HepG2 (cell line): ENCODE results near the gene SGMS1. TPM values are rescaled to one million over a fixed set of nuclear protein-coding genes. Genes with fewer than 3 reads are reported as not detected.

Experiments
- ATF7-NPFF ChIP-seq: sonication (generic); formaldehyde crosslinking; IDR thresholded peaks from 2 replicates; pipeline ENCODE4 v1.8.1; 2023; ENCODE audit warnings: mild to moderate bottlenecking, low read depth, missing genetic modification reagents, moderate library complexity
- DNMT3B ChIP-seq: conservative IDR thresholded peaks from 2 replicates; pipeline ENCODE4 v1.6.1; 2016; ENCODE audit warnings: missing biosample characterization, control low read depth
- FOXP4 ChIP-seq: sonication (generic); formaldehyde crosslinking; IDR thresholded peaks from 2 replicates; pipeline ENCODE4 v1.4.0; 2020; ENCODE audit warnings: missing genetic modification reagents
- KLF15 ChIP-seq: sonication (generic); formaldehyde crosslinking; IDR thresholded peaks from 2 replicates; pipeline ENCODE4 v1.8.1; 2023; ENCODE audit warnings: borderline replicate concordance, mild to moderate bottlenecking, inconsistent platforms, missing genetic modification reagents, mixed read lengths
- NFAT5 ChIP-seq: sonication (generic); formaldehyde crosslinking; IDR thresholded peaks from 2 replicates; pipeline ENCODE4 v1.4.0; 2020; ENCODE audit warnings: missing genetic modification reagents
- RBFOX2 ChIP-seq: fragments of 200-400 bp; formaldehyde crosslinking; IDR thresholded peaks from 2 replicates; pipeline ENCODE4 v1.6.1; 2017; ENCODE audit warnings: low read depth, mild to moderate bottlenecking, low read length
- RCOR2 ChIP-seq: IDR thresholded peaks from 2 replicates; pipeline ENCODE4 v1.6.1; 2016; ENCODE audit warnings: missing biosample characterization, missing genetic modification reagents
- TEAD2 ChIP-seq: sonication (generic); formaldehyde crosslinking; IDR thresholded peaks from 2 replicates; pipeline ENCODE4 v1.9.0; 2021; ENCODE audit warnings: missing genetic modification reagents
- WIZ ChIP-seq: sonication (generic); formaldehyde crosslinking; IDR thresholded peaks from 2 replicates; pipeline ENCODE4 v1.5.1; 2020; ENCODE audit warnings: mild to moderate bottlenecking, missing genetic modification reagents
- XRCC5 ChIP-seq: fragments of 200-400 bp; formaldehyde crosslinking; optimal IDR thresholded peaks from 2 replicates; pipeline ENCODE3; 2017; ENCODE audit warnings: mild to moderate bottlenecking, low read length
- ZBTB14 ChIP-seq: sonication (generic); formaldehyde crosslinking; IDR thresholded peaks from 2 replicates; pipeline ENCODE4 v1.4.0; 2020; ENCODE audit warnings: missing genetic modification reagents
- ZBTB21 ChIP-seq: sonication (generic); formaldehyde crosslinking; IDR thresholded peaks from 2 replicates; pipeline ENCODE4 v1.4.0; 2020; ENCODE audit warnings: missing genetic modification reagents
- ZNF276 ChIP-seq: sonication (generic); formaldehyde crosslinking; IDR thresholded peaks from 2 replicates; pipeline ENCODE4 v1.4.0; 2020; ENCODE audit warnings: mild to moderate bottlenecking, low read depth, missing genetic modification reagents
- ZNF354B ChIP-seq: sonication (generic); formaldehyde crosslinking; IDR thresholded peaks from 2 replicates; pipeline ENCODE4 v1.8.0; 2022; ENCODE audit warnings: mild to moderate bottlenecking, missing genetic modification reagents
- ZNF430 ChIP-seq: sonication (generic); formaldehyde crosslinking; IDR thresholded peaks from 2 replicates; pipeline ENCODE4 v1.9.0; 2021; ENCODE audit warnings: mild to moderate bottlenecking, missing genetic modification reagents
- ZNF549 ChIP-seq: sonication (generic); formaldehyde crosslinking; IDR thresholded peaks from 2 replicates; pipeline ENCODE4 v1.5.0; 2020; ENCODE audit warnings: missing genetic modification reagents
- ZNF558 ChIP-seq: sonication (generic); formaldehyde crosslinking; IDR thresholded peaks from 2 replicates; pipeline ENCODE4 v1.9.0; 2022; ENCODE audit warnings: mild to moderate bottlenecking, missing genetic modification reagents, borderline replicate concordance
- ZNF629 ChIP-seq: sonication (generic); formaldehyde crosslinking; conservative IDR thresholded peaks from 2 replicates; pipeline ENCODE4 v1.5.0; 2020; ENCODE audit warnings: missing genetic modification reagents
- ZNF749 ChIP-seq: sonication (generic); formaldehyde crosslinking; IDR thresholded peaks from 2 replicates; pipeline ENCODE4 v1.8.0; 2022; ENCODE audit warnings: mild to moderate bottlenecking, missing genetic modification reagents, moderate library complexity, borderline replicate concordance
- ZNF788 ChIP-seq: sonication (generic); formaldehyde crosslinking; IDR thresholded peaks from 2 replicates; pipeline ENCODE4 v1.5.0; 2020; ENCODE audit warnings: mild to moderate bottlenecking, missing genetic modification reagents, borderline replicate concordance
- polyA plus RNA-seq, 8 experiments: library from polyadenylated mRNA; depleted of rRNA in 3 of 8; stranded (reverse) in 7 of 8; unstranded in 1 of 8; fragments of >200 nt; fragmentation: Illumina TruSeq in 4 of 8; extraction: Trizol in 4 of 8; gene quantifications; 2 replicates each; pipeline versions ENCODE4 v1.2.1 to v1.2.3, GENCODE V29; 2011 to 2016; ENCODE audit warnings: low read depth in 4 of 8, missing spikeins in 1 of 8, mixed read lengths in 1 of 8; ENCODE audit not compliant: insufficient read depth in 1 of 8
- total RNA-seq, 5 experiments: library from RNA; depleted of rRNA; stranded (reverse); fragments of >200 nt; fragmentation: Illumina TruSeq; extraction: Trizol; gene quantifications; 2 replicates each; pipeline ENCODE4 v1.2.3, GENCODE V29; 2016; ENCODE audit warnings: low read depth in 1 of 5

Gene SGMS1
- total and polyA plus RNA-seq, 2 of the 13 experiments (the other 11 are each of a cell fraction or from before 2014, with no cell fraction given), result 6.5 to 15.1 TPM

- TF ChIP-seq ZBTB14, result 0 out of 2 replicates have a peak, but pooled peaks have one; percentile 0
- peak; percentile 24; the same call in 1 of the 2 replicates for TF ChIP-seq ZNF629
- TF ChIP-seq RCOR2 (CRISPR knock-in tag), result no peak
- no peak for TF ChIP-seq XRCC5
- no peak for TF ChIP-seq TEAD2 (CRISPR knock-in tag)
- TF ChIP-seq ZBTB21 (CRISPR knock-in tag), result no peak
- no peak for TF ChIP-seq KLF15
- TF ChIP-seq NFAT5 (CRISPR knock-in tag), result 0 out of 2 replicates have a peak, but pooled peaks have one; percentile 2
- 0 out of 2 replicates have a peak, but pooled peaks have one; percentile 8 for TF ChIP-seq ZNF549
- TF ChIP-seq DNMT3B (CRISPR knock-in tag), result peak; percentile 16; the same call in 1 of the 2 replicates
- 0 out of 2 replicates have a peak, but pooled peaks have one; percentile 28 for TF ChIP-seq WIZ
- no peak for TF ChIP-seq ZNF749 (CRISPR knock-in tag)
- no peak for TF ChIP-seq ZNF276 (CRISPR knock-in tag)
- peak; percentile 67 for TF ChIP-seq ATF7-NPFF (CRISPR knock-in tag)
- TF ChIP-seq ZNF558 (CRISPR knock-in tag), result peak; percentile 71; the same call in 1 of the 2 replicates
- TF ChIP-seq ZNF430 (CRISPR knock-in tag), result peak; percentile 89
- TF ChIP-seq ZNF354B (CRISPR knock-in tag), result no peak
- no peak for TF ChIP-seq RBFOX2
- TF ChIP-seq ZNF788, result no peak; the same call in 1 of the 2 replicates
- TF ChIP-seq FOXP4 (CRISPR knock-in tag), result no peak
These were observed 683 bp upstream of the SGMS1 start (continued) for GRCh38 chr10:50624413-50624865.
